DND-41 (cell line): ENCODE results near the gene DEFB119.

ENCODE experiments used
- EZH2 ChIP-seq: IDR thresholded peaks from 3 replicates; pipeline ENCODE4 v1.6.1; 2012; ENCODE audit warnings: borderline replicate concordance, low read depth, mild to moderate bottlenecking, moderate library complexity, low read length, inconsistent platforms; ENCODE audit not compliant: severe bottlenecking
- TF ChIP-seq, protein P1 (sequence below): IDR thresholded peaks from 2 replicates; pipeline ENCODE4 v1.5.1; 2012; ENCODE audit warnings: borderline replicate concordance, low read length, moderate library complexity, mild to moderate bottlenecking; ENCODE audit not compliant: poor library complexity, severe bottlenecking; ENCODE audit errors: extremely low read depth

GRCh38 chr20:31414381-31414780 is 24.0 kb upstream of the DEFB119 start:
- TF ChIP-seq, protein P1, sequence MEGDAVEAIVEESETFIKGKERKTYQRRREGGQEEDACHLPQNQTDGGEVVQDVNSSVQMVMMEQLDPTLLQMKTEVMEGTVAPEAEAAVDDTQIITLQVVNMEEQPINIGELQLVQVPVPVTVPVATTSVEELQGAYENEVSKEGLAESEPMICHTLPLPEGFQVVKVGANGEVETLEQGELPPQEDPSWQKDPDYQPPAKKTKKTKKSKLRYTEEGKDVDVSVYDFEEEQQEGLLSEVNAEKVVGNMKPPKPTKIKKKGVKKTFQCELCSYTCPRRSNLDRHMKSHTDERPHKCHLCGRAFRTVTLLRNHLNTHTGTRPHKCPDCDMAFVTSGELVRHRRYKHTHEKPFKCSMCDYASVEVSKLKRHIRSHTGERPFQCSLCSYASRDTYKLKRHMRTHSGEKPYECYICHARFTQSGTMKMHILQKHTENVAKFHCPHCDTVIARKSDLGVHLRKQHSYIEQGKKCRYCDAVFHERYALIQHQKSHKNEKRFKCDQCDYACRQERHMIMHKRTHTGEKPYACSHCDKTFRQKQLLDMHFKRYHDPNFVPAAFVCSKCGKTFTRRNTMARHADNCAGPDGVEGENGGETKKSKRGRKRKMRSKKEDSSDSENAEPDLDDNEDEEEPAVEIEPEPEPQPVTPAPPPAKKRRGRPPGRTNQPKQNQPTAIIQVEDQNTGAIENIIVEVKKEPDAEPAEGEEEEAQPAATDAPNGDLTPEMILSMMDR, result no peak
- no peak for TF ChIP-seq EZH2
